Measurements from ENCODE around the gene C7orf25. TPM values are rescaled to one million over a fixed set of nuclear protein-coding genes. Genes with fewer than 3 reads are reported as not detected.
A peak's percentile ranks its signal among the peaks of the same experiment; 100 is the strongest.
"Not testable (repeated sequence)": the region's sequence is repeated elsewhere in the genome, so short reads cannot be mapped to it uniquely, and the experiment has no call there.

Gene C7orf25
- polyA plus RNA-seq, 10 donors, result 1.0 to 2.6 (median 1.7) TPM

DNA sequence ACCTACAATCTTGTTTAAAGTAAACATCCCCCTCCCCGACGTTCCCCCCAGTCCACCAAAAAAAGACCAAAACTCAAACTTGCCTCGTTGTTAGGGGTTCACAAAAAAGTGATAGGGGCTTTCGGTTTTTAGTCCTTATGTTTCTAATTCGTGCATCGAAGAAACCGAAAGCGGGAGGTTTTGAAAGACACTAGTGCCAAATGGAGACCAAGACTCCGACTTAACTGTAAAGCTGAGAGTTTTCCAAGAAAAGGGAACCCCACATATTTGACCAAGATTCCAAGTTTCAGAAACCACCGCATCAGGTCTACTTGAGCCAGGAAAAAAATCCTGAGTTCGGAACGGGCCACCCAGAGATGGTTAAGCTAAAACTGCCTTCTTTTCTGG lies 19.6 kb upstream of the C7orf25 start:
- peak in 1 of 3 donors; percentile 5 for DNase-seq

DNA sequence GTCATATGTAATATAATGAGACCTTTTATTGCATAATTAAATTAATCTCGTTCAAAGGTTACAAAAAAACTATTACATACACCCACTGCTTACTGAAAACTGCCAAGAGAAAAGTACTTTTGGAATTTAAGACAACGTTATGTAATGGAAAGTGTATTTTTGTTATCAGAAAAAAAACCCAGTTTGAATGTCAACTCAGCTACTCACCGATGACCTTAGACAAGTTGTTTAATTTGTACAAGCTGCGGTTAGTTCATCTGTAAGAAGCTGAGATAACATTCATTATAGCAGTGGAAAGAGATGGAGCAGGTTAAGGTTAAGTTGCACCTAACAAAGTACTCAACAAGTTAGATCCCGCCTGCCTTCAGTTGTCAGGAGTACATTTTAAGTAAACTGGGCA lies 19.0 kb upstream of the C7orf25 start:
- no peak for DNase-seq

DNA sequence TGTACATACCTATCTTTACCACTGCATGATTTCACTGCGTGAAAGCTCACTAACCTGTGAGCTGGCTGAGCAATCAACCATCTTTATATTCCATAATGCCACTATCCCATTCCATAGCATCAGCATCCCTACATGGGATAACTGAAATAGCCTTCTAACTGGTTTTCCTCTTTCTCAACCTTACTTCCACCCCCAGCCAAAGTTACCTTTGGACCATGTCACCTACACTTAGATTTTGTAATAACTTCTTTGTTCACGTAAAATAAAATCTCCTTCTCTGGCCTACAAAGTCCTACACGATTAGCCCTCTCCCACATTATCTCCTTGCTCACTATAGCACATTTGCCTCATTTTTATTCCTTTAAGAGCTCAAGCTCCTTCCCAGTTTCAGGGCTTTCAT lies 17.6 kb upstream of the C7orf25 start:
- DNase-seq, result no peak

DNA sequence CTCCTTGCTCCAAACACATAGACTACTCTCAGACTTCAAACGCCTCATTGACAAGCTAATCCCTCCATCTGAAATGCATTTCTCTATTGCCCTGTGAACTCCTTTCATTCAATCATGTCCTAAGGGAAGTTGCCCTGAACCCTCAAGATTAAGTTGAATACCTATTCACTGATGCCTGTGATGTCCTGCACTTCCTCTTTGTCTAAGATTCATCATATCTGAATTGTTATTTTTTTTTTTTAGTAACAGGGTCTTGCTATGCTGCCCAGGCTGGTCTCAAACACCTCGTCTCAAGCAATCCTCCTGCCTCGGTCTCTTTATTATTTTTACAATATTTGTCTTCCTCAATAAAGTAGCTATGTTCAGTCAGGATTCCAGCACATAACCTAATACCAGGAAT lies 16.9 kb upstream of the C7orf25 start:
- DNase-seq, result no peak

DNA sequence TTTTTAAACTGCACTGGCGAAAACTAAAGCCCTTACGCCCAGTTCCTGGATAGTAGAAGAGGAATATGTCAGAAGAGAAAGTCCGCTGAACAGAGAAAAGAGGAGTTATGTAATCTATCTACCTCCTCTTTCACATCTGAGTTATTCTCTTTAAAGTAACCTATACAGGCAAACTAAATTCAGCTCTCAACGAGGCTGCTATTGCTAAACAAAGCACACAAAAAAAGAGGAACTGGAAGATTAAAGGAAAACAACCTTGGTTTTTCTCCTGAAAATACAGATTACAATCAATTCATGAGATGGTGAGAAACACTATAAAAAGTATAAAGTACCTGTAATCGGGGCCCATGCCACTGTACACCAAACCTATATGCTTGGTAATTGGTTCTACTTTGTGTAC lies 14.3 kb upstream of the C7orf25 start:
- no peak for DNase-seq

DNA sequence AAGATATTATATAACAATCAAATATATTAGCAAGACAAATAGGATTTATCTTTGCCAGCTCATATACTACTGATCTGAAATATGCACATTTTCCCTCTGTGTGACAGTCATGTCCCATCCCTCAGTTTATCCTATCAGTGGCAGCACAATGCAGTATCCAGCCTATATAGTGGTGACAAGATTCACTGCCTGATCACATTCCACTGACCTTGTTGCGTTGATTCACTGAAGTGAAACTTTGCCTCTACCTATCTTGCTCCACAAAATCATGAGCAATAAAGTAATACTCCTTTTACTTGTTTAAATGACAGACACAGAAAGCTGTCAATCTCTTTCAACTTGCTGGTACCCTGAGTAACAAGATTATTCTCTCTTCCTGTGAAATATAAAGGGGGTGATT lies 13.8 kb upstream of the C7orf25 start:
- no peak for DNase-seq

DNA sequence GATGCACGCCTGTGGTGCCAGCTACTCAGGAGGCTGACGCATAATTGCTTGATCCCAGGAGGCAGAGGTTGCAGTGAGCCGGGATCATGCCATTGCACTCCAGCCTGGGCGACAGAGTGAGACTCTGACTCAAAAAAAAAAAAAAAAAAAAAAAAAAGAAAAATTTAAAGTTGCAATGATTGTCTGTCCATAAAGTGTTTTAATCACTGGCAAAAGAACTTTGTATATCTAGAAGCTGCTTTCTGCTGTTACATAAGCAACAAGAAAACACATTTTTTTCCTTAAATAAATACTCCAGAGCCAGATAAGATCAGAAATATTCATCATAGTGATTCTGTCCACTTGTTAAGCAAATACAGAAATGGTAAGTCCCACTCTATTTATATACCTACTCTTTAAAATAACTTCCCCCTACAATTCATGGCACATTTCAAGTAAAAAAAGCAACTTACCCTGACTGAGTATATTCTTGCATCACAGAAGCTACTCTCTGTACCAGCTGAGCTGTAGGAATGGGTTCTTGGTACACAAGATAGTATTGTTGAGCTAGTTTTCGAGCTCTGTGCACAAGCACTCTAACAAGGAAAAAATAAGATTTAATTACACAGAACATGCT lies 12.5 kb upstream of the C7orf25 start:
- DNase-seq, result no peak

DNA sequence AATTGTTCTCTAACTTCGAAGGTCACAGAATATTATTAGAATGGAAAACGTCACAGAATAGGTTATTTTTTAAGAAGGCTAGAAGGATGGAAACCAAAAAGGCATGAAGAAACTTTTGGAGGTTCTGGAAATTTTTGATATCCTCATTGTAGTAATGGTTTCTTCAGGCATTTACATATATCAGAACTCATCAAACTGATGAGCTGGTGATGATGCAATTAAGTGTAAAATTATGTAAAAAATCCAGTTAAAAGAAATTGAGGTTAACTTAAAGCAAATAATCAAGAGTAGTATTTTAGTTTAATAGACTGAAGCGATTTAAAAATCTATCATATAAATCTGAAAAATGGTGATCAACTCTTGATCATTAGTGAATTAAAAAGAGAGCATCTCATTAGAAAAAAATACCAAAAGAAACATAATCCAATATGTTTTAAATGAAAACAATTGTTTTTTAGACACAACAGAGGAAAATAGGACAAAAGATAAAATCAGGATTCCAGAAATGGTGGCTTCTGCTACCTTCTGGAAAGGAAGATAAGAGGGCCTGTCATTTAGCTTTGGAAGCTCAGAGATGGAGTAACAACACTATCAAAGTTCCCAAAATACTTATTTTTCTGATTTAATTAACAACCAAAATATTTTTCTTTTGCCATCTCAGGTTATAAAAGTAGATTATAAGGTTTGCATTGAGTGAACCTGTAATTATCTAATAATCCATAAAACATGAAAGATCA lies 10.3 kb upstream of the C7orf25 start:
- no peak for DNase-seq

DNA sequence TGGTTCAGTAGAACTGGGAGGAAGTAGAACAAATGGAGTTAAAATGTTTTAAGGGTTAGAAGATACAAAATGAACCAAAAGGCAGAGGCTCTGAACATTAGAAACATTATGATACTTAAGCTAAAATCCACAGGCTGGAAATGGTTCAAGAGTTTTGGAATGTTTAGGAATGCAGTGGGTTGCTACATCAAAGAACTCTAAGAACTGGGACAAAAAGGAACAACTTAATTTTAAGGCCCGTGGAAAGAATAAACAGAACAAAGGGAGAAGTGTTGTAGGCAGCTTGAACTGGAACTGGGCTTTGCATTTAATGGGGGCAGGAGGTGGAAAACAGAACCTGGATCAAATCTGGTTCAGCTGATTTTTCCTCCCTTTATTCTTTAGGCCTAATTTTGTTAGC lies 3.5 kb upstream of the C7orf25 start:
- no peak for DNase-seq

DNA sequence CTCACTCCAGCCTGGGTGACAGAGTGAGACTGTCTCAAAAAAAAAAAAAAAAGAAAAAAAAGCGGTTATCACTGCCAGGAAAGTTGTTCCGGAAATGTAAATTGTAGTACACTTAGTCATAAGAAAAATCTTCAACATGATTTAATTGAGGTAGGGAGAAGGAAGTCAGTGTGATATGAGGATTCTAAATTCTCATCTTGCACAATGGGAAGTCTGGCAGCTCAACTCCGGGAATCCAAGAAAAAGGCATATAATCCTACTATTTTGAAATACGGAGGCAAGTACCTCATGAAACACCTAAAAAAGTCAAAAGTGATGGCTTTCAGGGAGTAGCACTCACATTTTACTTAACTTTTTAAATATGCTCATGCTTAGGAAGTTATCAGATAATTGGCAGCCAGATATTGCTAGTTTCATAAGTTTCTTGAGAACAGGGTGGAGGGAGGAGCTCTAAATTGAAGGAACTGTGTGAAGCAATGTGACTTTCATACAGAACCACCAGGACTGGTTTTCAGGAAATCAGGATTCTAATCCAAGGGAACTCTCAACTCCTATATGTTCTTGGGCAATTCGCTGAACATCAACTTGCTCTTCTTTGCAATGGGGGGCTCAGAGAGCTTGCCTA lies 2.7 kb upstream of the C7orf25 start:
- DNase-seq, result peak in 1 of 3 donors; percentile 39

DNA sequence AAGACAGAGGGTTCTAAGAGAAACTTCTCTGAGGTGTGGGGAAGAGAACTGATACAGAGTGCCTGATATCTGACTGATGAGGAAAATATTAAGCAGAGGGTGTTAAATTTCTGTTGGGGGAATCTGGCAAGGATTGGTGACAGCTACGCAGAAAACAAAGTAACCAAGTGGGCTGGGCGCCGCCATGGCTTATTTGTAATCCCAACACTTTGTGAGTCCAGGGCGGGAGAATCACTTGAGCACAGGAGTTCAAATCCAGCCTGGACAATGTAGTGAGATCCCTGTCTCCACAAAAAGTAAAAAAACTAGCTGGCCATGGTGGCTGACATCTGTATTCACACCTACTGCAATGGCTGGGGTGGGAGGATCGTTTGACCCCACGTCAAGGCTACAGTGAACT lies 2.1 kb upstream of the C7orf25 start:
- no peak for DNase-seq

DNA sequence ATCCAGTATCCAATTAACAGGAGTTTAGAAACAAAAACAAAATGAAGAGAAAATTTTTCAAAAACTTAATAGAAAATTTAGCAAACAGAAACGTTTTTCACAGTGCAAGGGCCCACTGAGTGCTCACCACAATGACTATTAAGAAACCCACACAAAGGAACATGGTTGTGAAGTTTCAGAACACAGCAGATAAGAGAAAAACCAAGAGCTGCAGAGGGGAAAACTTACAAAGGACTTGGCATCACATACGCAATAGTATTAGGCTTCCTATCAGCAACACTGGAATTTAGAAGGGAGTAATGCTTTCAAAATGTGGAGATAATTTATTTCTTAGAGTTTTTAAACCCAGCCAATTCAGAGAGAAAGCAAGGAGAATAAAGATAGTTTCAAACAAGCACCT lies 1.7 kb upstream of the C7orf25 start:
- no peak for DNase-seq

DNA sequence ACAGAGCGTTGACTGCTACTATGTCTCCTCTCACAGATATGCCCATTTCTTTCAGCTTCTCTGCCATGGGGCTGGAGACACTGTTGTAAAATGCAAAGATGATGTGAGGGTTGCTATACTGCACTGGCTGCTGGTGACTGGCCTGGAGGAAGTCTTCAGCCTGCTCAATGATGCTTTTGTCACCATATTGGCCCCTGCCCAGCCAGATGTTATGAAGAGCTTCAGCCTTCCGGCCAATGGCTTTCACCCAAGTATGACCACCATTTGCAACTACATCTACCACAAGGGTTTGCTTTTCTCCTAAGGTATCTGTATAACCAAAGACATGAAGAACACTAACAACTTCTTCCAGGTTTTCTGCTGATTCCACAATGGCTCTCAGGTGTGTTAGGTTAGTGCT lies 1.6 kb downstream of the C7orf25 start:
- DNase-seq, result no peak

DNA sequence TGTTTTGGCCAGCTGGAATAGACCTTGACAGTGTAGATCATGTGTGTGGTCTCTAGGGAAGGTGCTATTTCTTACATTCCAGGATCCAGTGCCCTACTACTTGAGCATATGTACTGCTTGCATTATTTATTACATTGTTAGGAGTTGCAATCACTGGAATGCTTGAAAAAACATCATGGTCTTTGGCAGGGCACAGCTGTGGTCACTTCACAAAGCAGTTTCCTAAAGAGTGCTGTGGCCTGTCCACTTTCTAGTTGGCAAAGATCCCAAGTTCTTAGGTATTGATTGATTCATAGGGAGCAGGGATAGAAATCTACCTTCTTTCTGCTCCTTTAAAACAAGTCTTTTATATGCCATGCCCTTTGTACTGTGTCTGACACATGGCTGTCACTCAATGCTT lies 4.6 kb downstream of the C7orf25 start:
- DNase-seq, result no peak

DNA sequence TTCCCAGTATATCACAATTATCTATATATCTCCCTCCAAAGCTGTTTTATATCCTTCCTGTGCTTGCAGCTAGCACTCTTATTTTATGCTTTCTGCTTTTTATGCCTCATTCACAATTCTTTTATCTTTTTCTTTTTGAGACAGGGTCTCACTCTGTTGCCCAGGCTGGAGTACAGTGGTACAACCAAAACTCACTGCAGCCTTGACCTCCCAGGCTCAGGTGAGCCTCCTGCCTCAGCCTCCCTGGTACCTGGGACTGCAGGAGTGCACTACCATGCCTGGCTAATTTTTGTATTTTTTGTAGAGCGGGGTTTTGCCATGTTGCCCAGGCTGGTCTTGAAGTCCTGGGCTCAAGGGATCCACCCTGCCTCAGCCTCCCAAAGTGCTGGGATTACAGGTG lies 5.7 kb downstream of the C7orf25 start:
- no peak for DNase-seq

DNA sequence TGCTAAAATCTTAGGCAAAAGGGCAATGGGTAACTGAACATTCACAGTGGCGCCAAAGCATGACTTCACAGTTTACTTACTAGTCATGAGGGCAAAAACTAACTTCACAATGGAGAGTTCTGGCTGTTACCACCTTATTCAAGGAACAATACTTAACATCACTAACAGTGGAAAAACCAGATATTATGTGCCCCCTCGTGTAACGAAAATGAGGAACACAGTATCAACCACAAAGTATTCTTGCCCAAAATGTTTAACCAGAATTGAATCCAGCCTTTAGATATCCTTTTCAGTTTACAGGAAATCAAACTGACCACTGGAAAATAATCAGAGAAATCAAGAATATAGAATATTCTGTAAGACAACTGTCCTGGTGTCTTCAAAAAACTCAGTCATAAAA lies 9.5 kb downstream of the C7orf25 start:
- DNase-seq, result no peak

DNA sequence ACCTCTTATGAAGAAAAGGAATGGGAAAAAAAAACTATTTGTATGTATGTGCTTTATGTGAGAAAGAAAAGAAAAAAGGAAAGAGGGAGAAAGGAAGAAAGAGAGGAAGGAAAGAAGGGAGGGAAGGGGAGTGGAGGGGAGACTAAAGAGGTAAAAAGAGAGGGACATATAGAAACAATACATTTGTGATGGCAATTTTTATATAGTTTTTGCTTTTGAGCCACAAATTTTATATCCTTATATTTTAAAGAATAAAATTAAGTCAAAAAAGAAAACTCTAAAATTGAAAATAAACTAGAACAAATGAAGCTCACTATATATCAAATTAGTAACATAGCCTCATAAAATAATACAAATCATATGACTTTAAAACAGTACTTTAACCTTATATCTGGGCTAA lies 11.0 kb downstream of the C7orf25 start:
- no peak for DNase-seq

DNA sequence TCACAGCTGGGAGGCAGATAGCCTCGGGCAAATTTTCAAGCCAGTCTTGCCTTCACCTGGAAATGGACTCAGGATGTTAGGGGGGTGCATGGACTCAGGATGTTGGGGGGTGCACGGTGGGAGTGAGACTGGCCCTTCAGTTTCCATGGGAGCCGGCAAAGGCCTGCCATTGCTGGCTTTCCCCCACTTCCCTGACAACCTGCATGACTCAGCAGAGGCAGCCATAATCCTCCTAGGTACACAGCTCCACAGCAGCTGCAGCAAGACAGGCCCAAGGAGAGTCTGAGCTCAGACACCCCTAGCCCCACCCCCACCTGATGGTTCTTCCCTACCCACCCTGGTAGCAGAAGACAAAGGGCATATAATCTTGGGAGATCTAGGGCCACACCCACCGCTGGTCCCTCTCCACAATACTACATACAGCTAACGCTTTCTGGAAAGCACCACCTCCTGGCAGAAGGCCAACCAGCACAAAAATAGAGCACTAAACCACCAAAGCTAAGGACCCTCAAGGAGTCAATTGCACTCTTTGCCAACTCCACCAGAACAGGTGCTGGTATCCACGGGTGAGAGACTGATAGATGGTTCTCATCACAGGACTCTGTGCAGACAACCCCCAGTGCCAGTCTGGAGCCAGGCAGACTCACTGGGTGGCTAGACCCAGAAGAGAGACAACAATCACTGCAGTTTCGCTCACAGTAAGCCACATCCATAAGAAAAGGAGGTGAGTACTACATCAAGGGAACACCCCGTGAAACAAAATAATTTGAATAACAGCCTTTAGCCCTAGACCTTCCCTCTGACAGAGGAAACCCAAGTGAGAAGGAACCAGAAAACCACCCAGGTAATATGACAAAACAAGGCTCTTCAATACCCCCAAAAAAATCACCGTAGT lies 18.3 kb downstream of the C7orf25 start:
- DNase-seq, result no peak

DNA sequence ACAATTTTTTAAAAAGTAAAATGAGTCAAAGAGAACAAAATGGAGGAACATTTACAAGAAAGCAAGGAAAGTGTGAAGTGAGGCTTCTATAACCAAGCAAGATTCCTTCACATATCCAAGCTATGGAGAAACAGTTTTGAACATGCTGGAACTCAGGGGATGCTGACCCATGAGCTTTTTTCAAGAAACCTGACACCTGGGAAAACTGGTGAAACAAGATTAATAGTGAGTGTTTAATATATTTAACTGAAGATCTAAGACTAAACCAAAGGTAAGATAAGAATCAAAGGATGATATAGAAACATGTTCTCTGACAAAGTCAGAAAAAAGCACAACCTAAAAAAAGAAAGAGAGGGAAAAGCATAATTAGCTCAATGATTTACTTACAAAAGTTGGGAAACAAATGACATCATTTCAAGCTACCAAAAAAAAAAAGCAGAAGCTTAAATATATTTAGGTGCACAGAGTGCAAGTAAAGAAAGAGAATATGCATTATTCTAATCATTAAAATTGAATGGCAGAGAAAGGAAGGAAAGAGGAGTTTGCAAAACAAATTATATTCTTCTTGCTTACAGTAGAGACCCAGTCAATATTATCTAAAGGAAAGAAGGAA lies 24.9 kb downstream of the C7orf25 start:
- no peak for DNase-seq

DNA sequence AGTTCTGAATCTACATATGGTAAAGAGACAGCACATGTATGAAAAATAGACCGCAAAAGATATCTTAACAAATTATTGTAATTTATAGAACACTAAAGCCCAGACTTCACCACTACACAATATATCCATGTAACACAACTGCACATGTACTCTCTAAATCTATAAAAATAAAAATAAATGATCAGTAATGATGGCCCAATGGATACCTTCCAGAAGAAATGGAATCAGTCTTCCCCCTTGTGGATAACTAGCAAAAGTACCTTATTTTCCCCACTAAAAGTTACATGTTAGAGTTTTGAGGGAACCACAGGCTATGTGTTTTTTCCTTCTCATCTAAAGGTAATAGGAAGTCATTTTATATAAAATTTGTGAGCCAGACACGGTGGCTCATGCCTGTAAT lies 25.7 kb downstream of the C7orf25 start:
- DNase-seq, result no peak

DNA sequence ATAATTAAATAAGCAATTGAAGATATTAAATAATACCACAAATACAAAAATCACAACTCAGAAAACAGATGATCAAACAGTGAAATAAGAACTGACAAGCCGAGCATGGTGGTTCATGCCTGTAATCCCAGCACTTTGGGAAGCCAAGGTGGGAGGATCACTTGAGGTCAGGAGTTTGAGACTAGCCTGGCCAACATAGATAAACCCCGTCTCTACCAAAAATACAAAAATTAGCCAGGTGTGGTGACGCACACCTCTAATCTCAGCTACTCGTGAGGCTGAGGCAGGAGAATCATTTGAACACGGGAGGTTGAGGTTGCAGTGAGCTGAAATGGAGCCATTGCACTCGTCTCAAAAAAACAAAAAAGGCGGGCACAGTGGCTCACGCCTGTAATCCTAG lies 26.7 kb downstream of the C7orf25 start:
- DNase-seq, result not testable (repeated sequence)

DNA sequence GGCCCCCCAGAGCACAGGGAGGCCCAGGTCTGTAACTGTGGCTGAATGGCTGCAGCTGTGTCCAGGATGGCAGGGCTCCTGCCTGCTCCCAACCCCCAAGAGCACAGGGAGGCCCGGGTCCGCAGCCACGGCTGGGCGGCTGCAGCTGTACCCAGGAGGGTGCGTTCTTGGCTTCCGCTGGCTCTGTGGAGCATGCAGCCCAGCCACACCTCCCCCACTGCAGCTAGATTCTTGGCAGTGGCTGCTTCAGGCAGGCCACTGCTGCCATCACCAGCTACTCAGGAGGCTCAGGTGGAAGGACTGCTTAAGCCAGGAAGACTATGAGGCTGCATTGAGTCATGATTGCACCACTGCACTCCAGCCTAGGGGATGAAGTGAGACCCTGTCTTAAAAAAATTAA lies 27.9 kb downstream of the C7orf25 start:
- DNase-seq, result no peak
